Keratinocyte (primary cell): ENCODE measurements around the gene TEX51. TPM values are rescaled to one million over a fixed set of nuclear protein-coding genes. Genes with fewer than 3 reads are reported as not detected.

Source experiments
- DNase-seq: peaks from one replicate; pipeline ENCODE4 v3.0.0-alpha.2; 2011; ENCODE audit warnings: low read depth, missing footprints, low spot score
- FAIRE-seq: peaks from 2 replicates; lab custom pipeline; 2011; peaks lifted over from hg19 to GRCh38; lab: Jason Lieb, UNC
- H2AFZ ChIP-seq: 2 replicates; pipeline ENCODE4 v1.6.0; 2012; ENCODE audit warnings: low read length, control low read depth, inconsistent platforms; ENCODE audit not compliant: control insufficient read depth
- H3K27ac ChIP-seq: 2 replicates; pipeline ENCODE4 v1.5.1; 2011; ENCODE audit warnings: low read length; ENCODE audit not compliant: control insufficient read depth, insufficient read depth
- H3K27me3 ChIP-seq: 3 replicates; pipeline ENCODE4 v1.6.0; 2011; ENCODE audit warnings: low read length; ENCODE audit not compliant: control insufficient read depth, insufficient read depth; ENCODE audit errors: extremely low read depth
- H3K36me3 ChIP-seq, 2 experiments: 2 replicates in 1 of 2; 3 replicates in 1 of 2; pipeline ENCODE4 v1.5.1; 2011; ENCODE audit warnings: low read length in 2 of 2, mild to moderate bottlenecking in 1 of 2; ENCODE audit not compliant: control insufficient read depth in 2 of 2, insufficient read depth in 2 of 2; ENCODE audit errors: extremely low read depth in 1 of 2
- H3K4me1 ChIP-seq: 3 replicates; pipeline ENCODE4 v1.5.1; 2011; ENCODE audit warnings: low read length; ENCODE audit not compliant: control insufficient read depth, insufficient read depth; ENCODE audit errors: extremely low read depth
- H3K4me2 ChIP-seq: 3 replicates; pipeline ENCODE4 v1.6.0; 2011; ENCODE audit warnings: low read depth, low read length; ENCODE audit not compliant: control insufficient read depth, insufficient read depth; ENCODE audit errors: extremely low read depth
- H3K4me3 ChIP-seq, 3 experiments: fragments of 200-600 bp in 1 of 3; sonication (generic) in 1 of 3; 2 replicates in 2 of 3; 3 replicates in 1 of 3; pipeline ENCODE4 v1.5.1; 2011 to 2016; ENCODE audit warnings: low read length in 3 of 3, mild to moderate bottlenecking in 3 of 3, control low read depth in 2 of 3, inconsistent platforms in 1 of 3, low read depth in 1 of 3, mixed read lengths in 1 of 3, mixed run types in 1 of 3, moderate library complexity in 1 of 3; ENCODE audit not compliant: control insufficient read depth in 2 of 3, insufficient read depth in 2 of 3; ENCODE audit errors: extremely low read depth in 1 of 3
- H3K79me2 ChIP-seq: 2 replicates; pipeline ENCODE4 v1.6.0; 2012; ENCODE audit warnings: low read length; ENCODE audit not compliant: control insufficient read depth, insufficient read depth
- H3K9ac ChIP-seq: 3 replicates; pipeline ENCODE4 v1.6.0; 2011; ENCODE audit warnings: low read length; ENCODE audit not compliant: control insufficient read depth, insufficient read depth; ENCODE audit errors: extremely low read depth
- H3K9me1 ChIP-seq: 3 replicates; pipeline ENCODE4 v1.6.0; 2011; ENCODE audit warnings: low read length; ENCODE audit not compliant: control insufficient read depth, insufficient read depth; ENCODE audit errors: extremely low read depth
- H3K9me3 ChIP-seq: 2 replicates; pipeline ENCODE4 v1.5.1; 2012; ENCODE audit warnings: low read depth, low read length; ENCODE audit not compliant: control insufficient read depth
- H4K20me1 ChIP-seq: 3 replicates; pipeline ENCODE4 v1.6.0; 2011; ENCODE audit warnings: low read length; ENCODE audit not compliant: control insufficient read depth, insufficient read depth; ENCODE audit errors: extremely low read depth
- CTCF ChIP-seq, 3 experiments: IDR thresholded peaks in 1 of 3; conservative IDR thresholded peaks in 1 of 3; optimal IDR thresholded peaks in 1 of 3; 2 replicates in 2 of 3; 3 replicates in 1 of 3; pipeline versions ENCODE3 to v1.5.1; 2011; ENCODE audit warnings: low read length in 3 of 3, mild to moderate bottlenecking in 3 of 3, moderate library complexity in 2 of 3, control low read depth in 1 of 3, inconsistent platforms in 1 of 3; ENCODE audit not compliant: insufficient read depth in 2 of 3; ENCODE audit errors: extremely low read depth in 1 of 3
- EZH2 ChIP-seq: IDR thresholded peaks from one replicate; pipeline ENCODE4 v1.6.1; 2012; ENCODE audit warnings: inconsistent platforms, mild to moderate bottlenecking, low read length, moderate library complexity
- dilution Hi-C: fragments of 300-500 bp; cut with MboI; formaldehyde crosslinking; loops from one replicate; pipeline ENCODE4 v1.7.0; 2020; ENCODE audit warnings: low sequenced_read_pairs; ENCODE audit not compliant: extremely low pct_ligation_motif_present
- polyA plus RNA-seq, 5 experiments: library from polyadenylated mRNA; depleted of rRNA in 3 of 5; stranded (reverse) in 3 of 5; stranded (forward) in 1 of 5; unstranded in 1 of 5; fragments of >200 nt; gene quantifications; 1 replicate in 1 of 5; 2 replicates in 3 of 5; 3 replicates in 1 of 5; pipeline versions ENCODE4 v1.2.1 to v1.2.3, GENCODE V29; 2011 to 2012; ENCODE audit warnings: missing spikeins in 2 of 5, low read depth in 1 of 5, low replicate concordance in 1 of 5

Gene TEX51
- polyA plus RNA-seq, 1 donor (not counting 4 experiments of a cell fraction or from before 2014, with no cell fraction given): not detected

GRCh38 chr2:126908721-126909177 is 10.1 kb downstream of the TEX51 start:
- dilution Hi-C loops: no loop called here

DNA sequence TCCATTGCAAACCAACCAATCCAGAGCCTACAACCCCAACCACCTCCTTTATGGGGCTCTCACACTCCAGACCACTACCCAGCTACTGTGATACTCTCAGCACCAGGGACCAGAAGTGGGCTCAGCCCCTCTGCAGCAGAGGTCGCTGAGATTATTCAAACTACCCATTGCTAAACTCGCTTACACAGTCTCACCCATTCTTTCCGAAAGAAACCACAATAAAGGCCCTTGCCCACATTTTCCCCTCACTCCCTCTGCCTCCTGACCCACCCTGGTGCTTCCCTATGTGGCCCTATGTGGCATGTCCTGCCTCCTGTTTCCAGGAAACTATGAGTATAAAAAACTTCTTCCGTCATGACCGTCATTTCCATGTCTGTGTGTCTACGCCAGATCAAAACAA is 10.7 kb downstream of the TEX51 start:
- Histone ChIP-seq H3K79me2 (no peaks in the 10 kb centered on the region), H3K27me3 (no peaks in the 10 kb centered on the region), H3K36me3 (no peaks in the 10 kb centered on the region), H3K4me2 (no peak overlapping the region), H3K9me1 (no peaks in the 10 kb centered on the region), H3K9me3 (no peaks in the 10 kb centered on the region), H3K4me3 (no peak overlapping the region), H3K9ac (no peak overlapping the region), H3K4me1 (no peaks in the 10 kb centered on the region), H2AFZ (no peak overlapping the region), H3K27ac (no peak overlapping the region), H4K20me1 (no peaks in the 10 kb centered on the region)
- dilution Hi-C loops: no loop called here
- FAIRE-seq (no peak), DNase-seq (no peak)
- TF ChIP-seq CTCF (optimal IDR thresholded peaks at IDR 0.05 in 1 of 3, IDR thresholded peaks at IDR 0.05 in 1 of 3, conservative IDR thresholded peaks at IDR 0.05 in 1 of 3; ENCODE audit: extremely low read depth in 1 of 3, insufficient read depth in 2 of 3, low read length in 3 of 3) (no peak), EZH2 (no peak)

More at GRCh38 chr2:126908721-126909177, 10.1 kb downstream of the TEX51 start:
- no peak overlapping the region for H3K9ac ChIP-seq
- no peaks in the 10 kb centered on the region for H3K36me3 ChIP-seq
- no peak overlapping the region for H3K4me2 ChIP-seq
- no peaks in the 10 kb centered on the region for H3K9me3 ChIP-seq
- DNase-seq: no peak
- FAIRE-seq: no peak
- no peaks in the 10 kb centered on the region for H4K20me1 ChIP-seq
- H3K9me1 ChIP-seq: no peaks in the 10 kb centered on the region
- no peak for TF ChIP-seq EZH2
- TF ChIP-seq CTCF (optimal IDR thresholded peaks at IDR 0.05 in 1 of 3, IDR thresholded peaks at IDR 0.05 in 1 of 3, conservative IDR thresholded peaks at IDR 0.05 in 1 of 3; ENCODE audit: extremely low read depth in 1 of 3, insufficient read depth in 2 of 3, low read length in 3 of 3): no peak
- H3K4me1 ChIP-seq: no peaks in the 10 kb centered on the region
- H3K27ac ChIP-seq: no peak overlapping the region
- H3K79me2 ChIP-seq: no peaks in the 10 kb centered on the region
- H3K4me3 ChIP-seq: no peak overlapping the region
- H3K27me3 ChIP-seq: no peaks in the 10 kb centered on the region
- H2AFZ ChIP-seq: no peak overlapping the region
